H9 (cell line): Measurements from ENCODE around the gene SLCO3A1. TPM values are rescaled to one million over a fixed set of nuclear protein-coding genes. Genes with fewer than 3 reads are reported as not detected.

Source experiments
- DNase-seq: peaks from one replicate; pipeline ENCODE4 v3.0.0-alpha.2; 2017
- H2AFZ ChIP-seq: one replicate; pipeline ENCODE4 v1.6.1; 2013; ENCODE audit warnings: mild to moderate bottlenecking, low read length, control low read depth, moderate library complexity
- H2AK5ac ChIP-seq: 2 replicates; pipeline ENCODE4 v1.6.1; 2013; ENCODE audit warnings: low read length, control low read depth, mixed read lengths; ENCODE audit not compliant: insufficient read length
- H2BK120ac ChIP-seq: one replicate; pipeline ENCODE4 v1.6.1; 2013; ENCODE audit warnings: low read depth, mild to moderate bottlenecking, low read length, control low read depth, inconsistent platforms; ENCODE audit not compliant: poor library complexity, severe bottlenecking
- H2BK12ac ChIP-seq: 2 replicates; pipeline ENCODE4 v1.6.1; 2013; ENCODE audit warnings: low read length, control low read depth, mixed read lengths, low read depth; ENCODE audit not compliant: insufficient read length
- H2BK15ac ChIP-seq: 2 replicates; pipeline ENCODE4 v1.6.1; 2013; ENCODE audit warnings: low read depth, low read length, control low read depth
- H2BK20ac ChIP-seq: one replicate; pipeline ENCODE4 v1.6.1; 2013; ENCODE audit warnings: low read depth, mild to moderate bottlenecking, low read length, control low read depth, inconsistent platforms; ENCODE audit not compliant: poor library complexity, severe bottlenecking
- H2BK5ac ChIP-seq: 2 replicates; pipeline ENCODE4 v1.6.1; 2013; ENCODE audit warnings: low read length, control low read depth, mixed read lengths; ENCODE audit not compliant: insufficient read length
- H3K14ac ChIP-seq: 2 replicates; pipeline ENCODE4 v1.6.1; 2013; ENCODE audit warnings: low read length, control low read depth; ENCODE audit not compliant: insufficient read depth
- H3K18ac ChIP-seq: 2 replicates; pipeline ENCODE4 v1.6.1; 2013; ENCODE audit warnings: low read depth, mild to moderate bottlenecking, mixed read lengths, low read length, control low read depth; ENCODE audit not compliant: insufficient read length
- H3K23ac ChIP-seq: 2 replicates; pipeline ENCODE4 v1.6.1; 2013; ENCODE audit warnings: low read length, control low read depth, mixed read lengths, low read depth; ENCODE audit not compliant: insufficient read length
- H3K23me2 ChIP-seq: 2 replicates; pipeline ENCODE4 v1.6.1; 2013; ENCODE audit warnings: low read depth, mild to moderate bottlenecking, mixed read lengths, low read length, control low read depth; ENCODE audit not compliant: insufficient read length, poor library complexity, severe bottlenecking
- H3K27ac ChIP-seq: 2 replicates; pipeline ENCODE4 v1.5.1; 2013; ENCODE audit warnings: low read length, control low read depth, mixed read lengths, low read depth; ENCODE audit not compliant: insufficient read length
- H3K27me3 ChIP-seq: 2 replicates; pipeline ENCODE4 v1.6.1; 2013; ENCODE audit warnings: low read length, control low read depth, inconsistent platforms; ENCODE audit not compliant: insufficient read depth
- H3K4ac ChIP-seq: 2 replicates; pipeline ENCODE4 v1.6.1; 2013; ENCODE audit warnings: low read depth, mild to moderate bottlenecking, control low read depth, inconsistent platforms, low read length, moderate library complexity
- H3K4me1 ChIP-seq: 2 replicates; pipeline ENCODE4 v1.6.1; 2013; ENCODE audit warnings: low read length, control low read depth, inconsistent platforms; ENCODE audit not compliant: insufficient read depth
- H3K4me2 ChIP-seq: 2 replicates; pipeline ENCODE4 v1.6.1; 2013; ENCODE audit warnings: low read length, control low read depth, mixed read lengths; ENCODE audit not compliant: insufficient read length, insufficient read depth
- H3K56ac ChIP-seq: 2 replicates; pipeline ENCODE4 v1.6.1; 2013; ENCODE audit warnings: low read depth, mild to moderate bottlenecking, mixed read lengths, low read length, control low read depth; ENCODE audit not compliant: insufficient read length
- H3K79me1 ChIP-seq: 2 replicates; pipeline ENCODE4 v1.6.1; 2013; ENCODE audit warnings: low read depth, mild to moderate bottlenecking, moderate library complexity, low read length, control low read depth, inconsistent platforms; ENCODE audit not compliant: insufficient read depth, poor library complexity, severe bottlenecking
- H3K79me2 ChIP-seq: 2 replicates; pipeline ENCODE4 v1.6.1; 2013; ENCODE audit warnings: low read length, control low read depth, inconsistent platforms; ENCODE audit not compliant: insufficient read depth
- H3K9ac ChIP-seq: 2 replicates; pipeline ENCODE4 v1.6.1; 2013; ENCODE audit warnings: low read length, control low read depth, mixed read lengths; ENCODE audit not compliant: insufficient read length; ENCODE audit errors: extremely low read depth
- H3K9me3 ChIP-seq: one replicate; pipeline ENCODE4 v1.6.1; 2013; ENCODE audit warnings: low read depth, low read length, inconsistent platforms; ENCODE audit not compliant: control insufficient read depth
- H3T11ph ChIP-seq: one replicate; pipeline ENCODE4 v1.6.1; 2013; ENCODE audit warnings: mild to moderate bottlenecking, low read length, control low read depth, inconsistent platforms
- H4K20me1 ChIP-seq: one replicate; pipeline ENCODE4 v1.6.1; 2013; ENCODE audit not compliant: control insufficient read depth, insufficient read length, insufficient read depth
- H4K5ac ChIP-seq: 2 replicates; pipeline ENCODE4 v1.6.1; 2013; ENCODE audit warnings: low read depth, mild to moderate bottlenecking, mixed read lengths, low read length, control low read depth; ENCODE audit not compliant: insufficient read length
- H4K8ac ChIP-seq: replicated peaks from 2 replicates; pipeline ENCODE4 v1.6.1; 2013; ENCODE audit warnings: low read length, control low read depth, mixed read lengths, low read depth; ENCODE audit not compliant: insufficient read length
- H4K91ac ChIP-seq: 2 replicates; pipeline ENCODE4 v1.6.1; 2013; ENCODE audit warnings: low read depth, mild to moderate bottlenecking, moderate library complexity, mixed read lengths, low read length, control low read depth; ENCODE audit not compliant: insufficient read length
- H3K27ac Mint-ChIP-seq, 3 experiments: 2 replicates in 2 of 3; 3 replicates in 1 of 3; pipeline ENCODE4 v1.8.0; 2020 to 2021; ENCODE audit warnings: mixed read lengths in 3 of 3, mild to moderate bottlenecking in 1 of 3, moderate library complexity in 1 of 3
- H3K27me3 Mint-ChIP-seq: 2 replicates; pipeline ENCODE4 v1.8.0; 2021; ENCODE audit warnings: low read depth, mild to moderate bottlenecking, moderate library complexity, mixed read lengths
- H3K36me3 Mint-ChIP-seq, 3 experiments: 2 replicates in 2 of 3; 3 replicates in 1 of 3; pipeline ENCODE4 v1.8.0; 2020 to 2021; ENCODE audit warnings: low read depth in 3 of 3, mixed read lengths in 3 of 3; ENCODE audit not compliant: insufficient read depth in 1 of 3
- H3K4me1 Mint-ChIP-seq, 2 experiments: 2 replicates each; pipeline ENCODE4 v1.8.0; 2020; ENCODE audit warnings: mixed read lengths in 2 of 2
- H3K4me3 Mint-ChIP-seq, 2 experiments: 2 replicates in 1 of 2; 3 replicates in 1 of 2; pipeline ENCODE4 v1.8.0; 2020 to 2021; ENCODE audit warnings: mild to moderate bottlenecking in 2 of 2, mixed read lengths in 2 of 2, moderate library complexity in 1 of 2
- H3K9me3 Mint-ChIP-seq, 2 experiments: 2 replicates in 1 of 2; 3 replicates in 1 of 2; pipeline ENCODE4 v1.8.0; 2020; ENCODE audit warnings: mild to moderate bottlenecking in 2 of 2, mixed read lengths in 2 of 2, moderate library complexity in 1 of 2
- WGBS: extraction: QIAGEN DNeasy Blood & Tissue Kit; methylation state at CpG from one replicate; pipeline ENCODE4 v1.1.7; 2013; ENCODE audit warnings: missing lambda C conversion rate, low lambda C conversion rate, mixed read lengths; ENCODE audit not compliant: insufficient read length; ENCODE audit errors: extremely low coverage; 5-methylcytosine and 5-hydroxymethylcytosine counted together
- total RNA-seq: library from RNA; stranded (reverse); gene quantifications from 2 replicates; pipeline ENCODE4 v1.2.1, GENCODE V29; 2021
- TF ChIP-seq, protein P1 (sequence below): fragments of 200-600 bp; sonication (generic); conservative IDR thresholded peaks from 3 replicates; pipeline ENCODE4 v1.8.0; 2021; ENCODE audit warnings: antibody characterized with exemption, mild to moderate bottlenecking

The SLCO3A1 gene
- total RNA-seq, 1 experiment from 2014 or later = 9.4 TPM

GRCh38 chr15:92117261-92117731 is 263.8 kb downstream of the SLCO3A1 start:
- H3K9ac ChIP-seq = no peak overlapping the region
- no peak overlapping the region for H4K91ac ChIP-seq
- no CpG with 5 or more reads among the region's 11 CpGs for WGBS
- no peak overlapping the region for H3K14ac ChIP-seq
- no peak overlapping the region for H2BK12ac ChIP-seq
- Mint-ChIP-seq H3K27me3 (peaks cover 21% of the 10 kb centered on the region), H3K9me3 (peaks cover 7 to 10% of the 10 kb centered on the region in 2 experiments; a peak in 4 of 5 replicates), H3K4me1 (peaks cover 73 to 74% of the 10 kb centered on the region in 2 experiments), H3K36me3 (peaks cover 16 to 20% (median 19%) of the 10 kb centered on the region in 3 experiments), H3K4me3 (no peak overlapping the region), H3K27ac (peak overlapping the region; percentile 69 to 96 (median 78); a peak in 6 of 7 replicates)
- no peak overlapping the region for H3K4ac ChIP-seq
- H3K27ac ChIP-seq = peak overlapping the region; percentile 41
- DNase-seq = no peak
- no peak overlapping the region for H3T11ph ChIP-seq
- H3K79me1 ChIP-seq = no peaks in the 10 kb centered on the region
- H2BK20ac ChIP-seq = peak overlapping the region; percentile 50
- H2BK120ac ChIP-seq = no peak overlapping the region
- H3K23me2 ChIP-seq = no peaks in the 10 kb centered on the region
- H4K8ac ChIP-seq = no peak overlapping the region
- H3K4me2 ChIP-seq = no peak overlapping the region
- no peaks in the 10 kb centered on the region for H3K79me2 ChIP-seq
- H2AK5ac ChIP-seq = peak overlapping the region; percentile 92
- no peak overlapping the region for H3K23ac ChIP-seq
- peaks cover 12% of the 10 kb centered on the region for H3K4me1 ChIP-seq
- no peaks in the 10 kb centered on the region for H3K27me3 ChIP-seq
- no peak overlapping the region for H3K56ac ChIP-seq
- no peaks in the 10 kb centered on the region for H3K9me3 ChIP-seq
- TF ChIP-seq, protein P1, sequence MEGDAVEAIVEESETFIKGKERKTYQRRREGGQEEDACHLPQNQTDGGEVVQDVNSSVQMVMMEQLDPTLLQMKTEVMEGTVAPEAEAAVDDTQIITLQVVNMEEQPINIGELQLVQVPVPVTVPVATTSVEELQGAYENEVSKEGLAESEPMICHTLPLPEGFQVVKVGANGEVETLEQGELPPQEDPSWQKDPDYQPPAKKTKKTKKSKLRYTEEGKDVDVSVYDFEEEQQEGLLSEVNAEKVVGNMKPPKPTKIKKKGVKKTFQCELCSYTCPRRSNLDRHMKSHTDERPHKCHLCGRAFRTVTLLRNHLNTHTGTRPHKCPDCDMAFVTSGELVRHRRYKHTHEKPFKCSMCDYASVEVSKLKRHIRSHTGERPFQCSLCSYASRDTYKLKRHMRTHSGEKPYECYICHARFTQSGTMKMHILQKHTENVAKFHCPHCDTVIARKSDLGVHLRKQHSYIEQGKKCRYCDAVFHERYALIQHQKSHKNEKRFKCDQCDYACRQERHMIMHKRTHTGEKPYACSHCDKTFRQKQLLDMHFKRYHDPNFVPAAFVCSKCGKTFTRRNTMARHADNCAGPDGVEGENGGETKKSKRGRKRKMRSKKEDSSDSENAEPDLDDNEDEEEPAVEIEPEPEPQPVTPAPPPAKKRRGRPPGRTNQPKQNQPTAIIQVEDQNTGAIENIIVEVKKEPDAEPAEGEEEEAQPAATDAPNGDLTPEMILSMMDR = no peak
- no peak overlapping the region for H2BK5ac ChIP-seq
- no peak overlapping the region for H2BK15ac ChIP-seq
- H4K20me1 ChIP-seq = no peaks in the 10 kb centered on the region
- no peak overlapping the region for H2AFZ ChIP-seq
- no peak overlapping the region for H4K5ac ChIP-seq
- no peak overlapping the region for H3K18ac ChIP-seq
